Glomerular visceral epithelial cell (primary cell): Measurements from ENCODE around the gene LYRM4.

Experiments used
- DNase-seq: peaks from one replicate; pipeline ENCODE4 v3.0.0-alpha.2; 2016; ENCODE audit errors: extremely low spot score

LYRM4 gene

GRCh38 chr6:5246141-5247097 is 14.3 kb downstream of the LYRM4 start:
- peak; percentile 24 for DNase-seq

- DNase-seq = no peak
These were observed 17.7 kb downstream of the LYRM4 start for GRCh38 chr6:5243069-5243468.

- no peak for DNase-seq
These were observed 19.5 kb downstream of the LYRM4 start for GRCh38 chr6:5241252-5241651.

GRCh38 chr6:5238336-5238735 is 22.4 kb downstream of the LYRM4 start:
- no peak for DNase-seq

GRCh38 chr6:5237805-5238204 is 22.9 kb downstream of the LYRM4 start:
- DNase-seq = no peak

- no peak for DNase-seq
These were observed 24.9 kb downstream of the LYRM4 start for GRCh38 chr6:5235830-5236229.

GRCh38 chr6:5234874-5235273 is 25.9 kb downstream of the LYRM4 start:
- DNase-seq = no peak

GRCh38 chr6:5231289-5231688 is 29.5 kb downstream of the LYRM4 start:
- DNase-seq = no peak

GRCh38 chr6:5230081-5230480 is 30.7 kb downstream of the LYRM4 start:
- DNase-seq = no peak

- DNase-seq = no peak
These were observed 31.4 kb downstream of the LYRM4 start for GRCh38 chr6:5229356-5229755.

- no peak for DNase-seq
These were observed 37.4 kb downstream of the LYRM4 start for GRCh38 chr6:5223309-5223708.

- no peak for DNase-seq
These were observed 40.3 kb downstream of the LYRM4 start for GRCh38 chr6:5220443-5220842.

GRCh38 chr6:5219011-5219691 is 41.6 kb downstream of the LYRM4 start:
- no peak for DNase-seq

GRCh38 chr6:5217356-5217755 is 43.4 kb downstream of the LYRM4 start:
- no peak for DNase-seq

GRCh38 chr6:5215799-5216198 is 45.0 kb downstream of the LYRM4 start:
- DNase-seq = no peak

- DNase-seq = no peak
These were observed 45.6 kb downstream of the LYRM4 start for GRCh38 chr6:5215159-5215558.

- DNase-seq = peak; percentile 12
These were observed 46.1 kb downstream of the LYRM4 start for GRCh38 chr6:5214570-5215052.

GRCh38 chr6:5213836-5214235 is 46.9 kb downstream of the LYRM4 start:
- DNase-seq = no peak

- DNase-seq = no peak
These were observed 49.3 kb downstream of the LYRM4 start for GRCh38 chr6:5211492-5211891.

- DNase-seq = no peak
These were observed 52.2 kb downstream of the LYRM4 start for GRCh38 chr6:5208471-5208971.

GRCh38 chr6:5208057-5208456 is 52.7 kb downstream of the LYRM4 start:
- no peak for DNase-seq

- no peak for DNase-seq
These were observed 53.7 kb downstream of the LYRM4 start for GRCh38 chr6:5206920-5207561.
